Neural cell (in vitro differentiated cells): ENCODE results near the gene TMEM135. TPM values are rescaled to one million over a fixed set of nuclear protein-coding genes. Genes with fewer than 3 reads are reported as not detected.

Source experiments
- H2AFZ ChIP-seq: fragments of 200-600, 300-800 bp; sonication (generic), shearing (Covaris generic); 2 replicates; pipeline ENCODE4 v1.6.0; 2014; ENCODE audit warnings: low read depth, mild to moderate bottlenecking, antibody characterized with exemption, low read length, moderate library complexity
- H3F3A ChIP-seq: fragments of 200-600 bp; shearing (Covaris generic); 2 replicates; pipeline ENCODE4 v1.6.1; 2016; ENCODE audit warnings: mild to moderate bottlenecking, moderate library complexity, mixed read lengths, antibody characterized with exemption, low read length; ENCODE audit not compliant: insufficient read depth, poor library complexity, severe bottlenecking
- H3K27ac ChIP-seq: fragments of 200-600, 300-800 bp; sonication (generic), shearing (Covaris generic); 2 replicates; pipeline ENCODE4 v1.5.1; 2014; ENCODE audit warnings: mild to moderate bottlenecking, low read length, moderate library complexity
- H3K27me3 ChIP-seq: fragments of 300-800, 200-600 bp; sonication (generic), shearing (Covaris generic); 2 replicates; pipeline ENCODE4 v1.6.0; 2014; ENCODE audit warnings: mild to moderate bottlenecking, low read depth, low read length, moderate library complexity; ENCODE audit not compliant: insufficient read depth
- H3K36me3 ChIP-seq: fragments of 300-800, 200-600 bp; sonication (generic), shearing (Covaris generic); 2 replicates; pipeline ENCODE4 v1.5.1; 2014; ENCODE audit warnings: mild to moderate bottlenecking, antibody characterized with exemption, low read length, moderate library complexity; ENCODE audit not compliant: insufficient read depth
- H3K4me2 ChIP-seq: fragments of 300-800, 200-600 bp; sonication (generic), shearing (Covaris generic); 2 replicates; pipeline ENCODE4 v1.6.0; 2014; ENCODE audit warnings: mild to moderate bottlenecking, low read length
- H3K4me3 ChIP-seq: fragments of 300-800, 200-600 bp; sonication (generic), shearing (Covaris generic); 2 replicates; pipeline ENCODE4 v1.5.1; 2014; ENCODE audit warnings: mild to moderate bottlenecking, low read length, moderate library complexity
- H3K79me2 ChIP-seq: fragments of 200-600 bp; shearing (Covaris generic); replicated peaks from 2 replicates; pipeline ENCODE4 v1.6.0; 2014; ENCODE audit warnings: mild to moderate bottlenecking, low read length, moderate library complexity; ENCODE audit not compliant: insufficient read depth
- H3K9ac ChIP-seq: fragments of 300-800, 200-600 bp; sonication (generic), shearing (Covaris generic); 2 replicates; pipeline ENCODE4 v1.6.1; 2016; ENCODE audit warnings: mild to moderate bottlenecking, low read length, mixed read lengths
- H3K9me2 ChIP-seq: fragments of 200-600 bp; shearing (Covaris generic); 2 replicates; pipeline ENCODE4 v1.6.1; 2016; ENCODE audit warnings: mild to moderate bottlenecking, low read length, mixed read lengths; ENCODE audit not compliant: insufficient read depth
- H3K9me3 ChIP-seq: fragments of 200-600, 300-800 bp; sonication (generic), shearing (Covaris generic); 2 replicates; pipeline ENCODE4 v1.6.1; 2016; ENCODE audit warnings: mild to moderate bottlenecking, mixed run types, low read length, moderate library complexity, mixed read lengths
- H4K20me1 ChIP-seq: fragments of 200-600 bp; shearing (Covaris generic); 2 replicates; pipeline ENCODE4 v1.6.1; 2016; ENCODE audit warnings: mild to moderate bottlenecking, mixed run types; ENCODE audit not compliant: insufficient read depth
- EP300 ChIP-seq: fragments of 450-650 bp; conservative IDR thresholded peaks from 2 replicates; pipeline ENCODE4 v1.6.1; 2014; ENCODE audit warnings: antibody characterized with exemption, mild to moderate bottlenecking, moderate library complexity; ENCODE audit not compliant: poor library complexity, severe bottlenecking
- EZH2 ChIP-seq: fragments of 200-600, 300-800 bp; shearing (Covaris generic), sonication (generic); IDR thresholded peaks from 2 replicates; pipeline ENCODE4 v1.6.1; 2014; ENCODE audit warnings: antibody characterized with exemption, low read length, borderline replicate concordance, mild to moderate bottlenecking; ENCODE audit not compliant: insufficient read depth, poor library complexity, severe bottlenecking
- MXI1 ChIP-seq: fragments of 450-650 bp; conservative IDR thresholded peaks from 2 replicates; pipeline ENCODE4 v1.6.1; 2014; ENCODE audit warnings: antibody characterized with exemption, mild to moderate bottlenecking; ENCODE audit not compliant: poor library complexity, severe bottlenecking
- POLR2AphosphoS5 ChIP-seq: IDR thresholded peaks from 2 replicates; pipeline ENCODE4 v1.6.1; 2012
- RAD21 ChIP-seq: fragments of 450-650 bp; conservative IDR thresholded peaks from 2 replicates; pipeline ENCODE4 v1.6.1; 2014; ENCODE audit warnings: antibody characterized with exemption, mild to moderate bottlenecking, moderate library complexity
- SMC3 ChIP-seq: fragments of 450-650 bp; conservative IDR thresholded peaks from 2 replicates; pipeline ENCODE4 v1.6.1; 2014; ENCODE audit warnings: antibody characterized with exemption, mild to moderate bottlenecking, moderate library complexity; ENCODE audit not compliant: poor library complexity
- TAF1 ChIP-seq: IDR thresholded peaks from 2 replicates; pipeline ENCODE4 v1.6.1; 2012; ENCODE audit warnings: low read depth
- polyA plus RNA-seq: library from polyadenylated mRNA; depleted of rRNA; stranded (reverse); fragments of >200 nt; gene quantifications from 2 replicates; pipeline ENCODE4 v1.2.3, GENCODE V29; 2014
- TF ChIP-seq, protein P1 (sequence below): IDR thresholded peaks from 2 replicates; pipeline ENCODE4 v1.6.1; 2012; ENCODE audit warnings: borderline replicate concordance
- TF ChIP-seq, protein P2 (sequence below): fragments of 450-650 bp; IDR thresholded peaks from 2 replicates; pipeline ENCODE4 v1.5.1; 2014; ENCODE audit warnings: antibody characterized with exemption, mild to moderate bottlenecking, moderate library complexity; ENCODE audit not compliant: poor library complexity, severe bottlenecking

TMEM135 gene
- polyA plus RNA-seq, 1 donor from 2014 or later = 15.6 TPM

GRCh38 chr11:87176044-87176443 is 138.3 kb downstream of the TMEM135 start:
- Histone ChIP-seq H3K9ac (no peak overlapping the region), H2AFZ (no peak overlapping the region), H3K4me3 (no peak overlapping the region), H4K20me1 (no peaks in the 10 kb centered on the region), H3K27me3 (no peaks in the 10 kb centered on the region), H3K79me2 (no peaks in the 10 kb centered on the region), H3F3A (no peaks in the 10 kb centered on the region), H3K4me2 (no peak overlapping the region), H3K36me3 (no peaks in the 10 kb centered on the region), H3K27ac (no peak overlapping the region), H3K9me2 (no peaks in the 10 kb centered on the region), H3K9me3 (no peaks in the 10 kb centered on the region)
- TF ChIP-seq EZH2 (no peak), SMC3 (no peak), TAF1 (no peak), RAD21 (no peak), EP300 (no peak), POLR2AphosphoS5 (no peak), MXI1 (no peak)
- TF ChIP-seq, protein P1, sequence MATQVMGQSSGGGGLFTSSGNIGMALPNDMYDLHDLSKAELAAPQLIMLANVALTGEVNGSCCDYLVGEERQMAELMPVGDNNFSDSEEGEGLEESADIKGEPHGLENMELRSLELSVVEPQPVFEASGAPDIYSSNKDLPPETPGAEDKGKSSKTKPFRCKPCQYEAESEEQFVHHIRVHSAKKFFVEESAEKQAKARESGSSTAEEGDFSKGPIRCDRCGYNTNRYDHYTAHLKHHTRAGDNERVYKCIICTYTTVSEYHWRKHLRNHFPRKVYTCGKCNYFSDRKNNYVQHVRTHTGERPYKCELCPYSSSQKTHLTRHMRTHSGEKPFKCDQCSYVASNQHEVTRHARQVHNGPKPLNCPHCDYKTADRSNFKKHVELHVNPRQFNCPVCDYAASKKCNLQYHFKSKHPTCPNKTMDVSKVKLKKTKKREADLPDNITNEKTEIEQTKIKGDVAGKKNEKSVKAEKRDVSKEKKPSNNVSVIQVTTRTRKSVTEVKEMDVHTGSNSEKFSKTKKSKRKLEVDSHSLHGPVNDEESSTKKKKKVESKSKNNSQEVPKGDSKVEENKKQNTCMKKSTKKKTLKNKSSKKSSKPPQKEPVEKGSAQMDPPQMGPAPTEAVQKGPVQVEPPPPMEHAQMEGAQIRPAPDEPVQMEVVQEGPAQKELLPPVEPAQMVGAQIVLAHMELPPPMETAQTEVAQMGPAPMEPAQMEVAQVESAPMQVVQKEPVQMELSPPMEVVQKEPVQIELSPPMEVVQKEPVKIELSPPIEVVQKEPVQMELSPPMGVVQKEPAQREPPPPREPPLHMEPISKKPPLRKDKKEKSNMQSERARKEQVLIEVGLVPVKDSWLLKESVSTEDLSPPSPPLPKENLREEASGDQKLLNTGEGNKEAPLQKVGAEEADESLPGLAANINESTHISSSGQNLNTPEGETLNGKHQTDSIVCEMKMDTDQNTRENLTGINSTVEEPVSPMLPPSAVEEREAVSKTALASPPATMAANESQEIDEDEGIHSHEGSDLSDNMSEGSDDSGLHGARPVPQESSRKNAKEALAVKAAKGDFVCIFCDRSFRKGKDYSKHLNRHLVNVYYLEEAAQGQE = no peak
- TF ChIP-seq, protein P2, sequence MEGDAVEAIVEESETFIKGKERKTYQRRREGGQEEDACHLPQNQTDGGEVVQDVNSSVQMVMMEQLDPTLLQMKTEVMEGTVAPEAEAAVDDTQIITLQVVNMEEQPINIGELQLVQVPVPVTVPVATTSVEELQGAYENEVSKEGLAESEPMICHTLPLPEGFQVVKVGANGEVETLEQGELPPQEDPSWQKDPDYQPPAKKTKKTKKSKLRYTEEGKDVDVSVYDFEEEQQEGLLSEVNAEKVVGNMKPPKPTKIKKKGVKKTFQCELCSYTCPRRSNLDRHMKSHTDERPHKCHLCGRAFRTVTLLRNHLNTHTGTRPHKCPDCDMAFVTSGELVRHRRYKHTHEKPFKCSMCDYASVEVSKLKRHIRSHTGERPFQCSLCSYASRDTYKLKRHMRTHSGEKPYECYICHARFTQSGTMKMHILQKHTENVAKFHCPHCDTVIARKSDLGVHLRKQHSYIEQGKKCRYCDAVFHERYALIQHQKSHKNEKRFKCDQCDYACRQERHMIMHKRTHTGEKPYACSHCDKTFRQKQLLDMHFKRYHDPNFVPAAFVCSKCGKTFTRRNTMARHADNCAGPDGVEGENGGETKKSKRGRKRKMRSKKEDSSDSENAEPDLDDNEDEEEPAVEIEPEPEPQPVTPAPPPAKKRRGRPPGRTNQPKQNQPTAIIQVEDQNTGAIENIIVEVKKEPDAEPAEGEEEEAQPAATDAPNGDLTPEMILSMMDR = no peak

DNA sequence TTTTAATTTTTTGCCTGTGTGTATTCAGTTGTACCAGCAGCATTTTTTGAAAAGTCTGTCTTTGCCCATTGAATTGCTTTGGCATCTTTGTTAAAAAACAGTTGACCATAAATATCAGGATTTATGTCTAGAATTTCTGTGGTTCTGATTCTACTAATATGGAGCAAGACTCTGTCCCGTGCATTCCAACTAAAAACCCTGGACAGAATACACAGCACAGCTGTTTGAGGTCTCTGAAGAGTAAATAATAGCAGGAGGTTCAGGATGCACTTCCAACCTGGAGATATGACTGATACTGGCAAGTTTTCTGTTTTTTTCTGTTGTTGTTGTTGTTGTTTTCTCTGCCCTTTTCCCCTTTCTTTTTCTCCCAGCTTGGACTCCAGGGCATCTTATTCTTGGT is 141.9 kb downstream of the TMEM135 start:
- no peaks in the 10 kb centered on the region for H3F3A ChIP-seq
- H3K27me3 ChIP-seq = no peaks in the 10 kb centered on the region
- H3K4me3 ChIP-seq = no peak overlapping the region
- H3K9me2 ChIP-seq = no peaks in the 10 kb centered on the region
- H4K20me1 ChIP-seq = no peaks in the 10 kb centered on the region
- H3K9me3 ChIP-seq = no peaks in the 10 kb centered on the region
- no peak overlapping the region for H3K27ac ChIP-seq
- no peak overlapping the region for H2AFZ ChIP-seq
- no peaks in the 10 kb centered on the region for H3K79me2 ChIP-seq
- no peak for TF ChIP-seq EZH2
- no peak for TF ChIP-seq MXI1
- TF ChIP-seq, protein P2 = no peak
- TF ChIP-seq RAD21 = no peak
- TF ChIP-seq POLR2AphosphoS5 = no peak
- TF ChIP-seq, protein P1 = no peak
- no peak for TF ChIP-seq EP300
- no peak for TF ChIP-seq SMC3
- no peak for TF ChIP-seq TAF1
- H3K36me3 ChIP-seq = no peaks in the 10 kb centered on the region
- no peak overlapping the region for H3K9ac ChIP-seq
- no peak overlapping the region for H3K4me2 ChIP-seq
